Stimulated activated effector memory CD8-positive, alpha-beta T cell treated with anti-CD3 and anti-CD28 coated beads, Interleukin-12 subunit alpha, Interleukin-12 subunit beta, amount 100 ng/mL, for 72 hours (primary cell): Measurements from ENCODE around the gene CFAP119.

Experiments used
- ATAC-seq: fragments of 150-1000 bp; cut with Tn5 transposase; 2 replicates; pipeline ENCODE4 v1.10.0; 2021
- DNase-seq, 2 donors: peaks; one replicate each; pipeline ENCODE4 v3.0.0; 2021 to 2022; ENCODE audit warnings: low spot score in 2 of 2
- H3K27ac Mint-ChIP-seq: one replicate; pipeline ENCODE4 v1.8.0; 2022; ENCODE audit warnings: mild to moderate bottlenecking, mixed read lengths
- H3K36me3 Mint-ChIP-seq: one replicate; pipeline ENCODE4 v1.8.0; 2022; ENCODE audit warnings: mild to moderate bottlenecking, mixed read lengths
- H3K4me1 Mint-ChIP-seq: one replicate; pipeline ENCODE4 v1.8.0; 2022; ENCODE audit warnings: mixed read lengths
- H3K4me3 Mint-ChIP-seq: one replicate; pipeline ENCODE4 v1.8.0; 2022; ENCODE audit warnings: mild to moderate bottlenecking, mixed read lengths
- H3K9me3 Mint-ChIP-seq: one replicate; pipeline ENCODE4 v1.8.0; 2022; ENCODE audit warnings: mixed read lengths

The CFAP119 gene

DNA sequence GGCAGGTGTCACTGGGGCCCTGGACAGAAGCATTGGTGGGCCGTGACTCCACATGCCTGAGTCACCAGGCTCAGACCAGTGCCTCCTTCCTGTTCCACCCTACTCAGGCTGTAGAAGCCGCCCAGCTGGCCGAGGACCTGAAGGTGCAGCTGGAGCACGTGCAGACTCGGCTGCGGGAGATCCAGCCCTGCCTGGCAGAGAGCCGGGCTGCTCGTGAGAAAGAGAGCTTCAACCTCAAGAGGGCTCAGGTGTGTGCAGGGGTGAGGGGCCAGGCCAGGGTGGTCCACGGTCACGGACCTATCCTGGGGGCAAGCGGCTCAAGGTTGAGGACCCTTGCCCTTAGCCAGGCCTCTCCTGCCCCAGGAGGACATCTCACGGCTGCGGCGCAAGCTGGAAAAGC, 9.9 kb upstream of the CFAP119 start:
- Mint-ChIP-seq H3K36me3 (peaks cover 81% of the 10 kb centered on the region), H3K27ac (peak overlapping the region; percentile 5), H3K9me3 (no peaks in the 10 kb centered on the region), H3K4me1 (peaks cover 36% of the 10 kb centered on the region), H3K4me3 (no peak overlapping the region)
- no peak for DNase-seq
- no peak for ATAC-seq

DNA sequence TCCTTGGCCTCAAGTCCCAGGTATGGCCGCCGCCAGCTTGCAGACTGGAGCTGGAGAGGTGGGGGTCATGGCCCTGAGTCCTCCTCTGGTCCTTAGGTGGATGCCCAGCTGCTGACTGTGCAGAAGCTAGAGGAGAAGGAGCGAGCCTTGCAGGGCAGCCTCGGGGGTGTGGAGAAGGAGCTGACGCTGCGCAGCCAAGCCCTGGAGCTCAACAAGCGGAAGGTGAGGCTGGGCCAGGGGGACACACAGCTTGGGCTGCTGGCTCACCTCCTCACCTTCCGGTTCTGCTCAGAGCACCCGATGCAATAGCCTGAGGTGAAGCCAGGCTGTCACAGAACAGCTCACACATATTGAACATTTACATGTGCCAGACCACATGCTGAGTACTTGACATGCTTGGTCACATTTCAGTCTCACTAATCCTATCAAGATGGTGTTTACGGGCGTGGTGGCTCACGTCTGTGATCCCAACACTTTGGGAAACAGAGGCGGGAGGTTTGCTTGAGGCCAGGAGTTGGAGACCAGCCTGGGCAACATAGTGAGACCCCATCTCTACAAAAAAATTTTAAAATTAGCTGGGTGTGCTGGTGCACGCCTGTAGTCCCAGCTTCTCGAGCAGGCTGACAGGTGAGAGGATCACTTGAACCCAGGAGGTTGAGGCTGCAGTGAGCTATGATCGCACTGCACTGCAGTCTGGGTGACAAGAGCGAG, 7.7 kb upstream of the CFAP119 start:
- H3K36me3 Mint-ChIP-seq, result peaks cover 98% of the 10 kb centered on the region
- H3K4me1 Mint-ChIP-seq, result peaks cover 22% of the 10 kb centered on the region
- ATAC-seq (no peak), DNase-seq (no peak)
- H3K27ac Mint-ChIP-seq, result peak overlapping the region; percentile 37
- no peak overlapping the region for H3K4me3 Mint-ChIP-seq
- H3K9me3 Mint-ChIP-seq, result no peaks in the 10 kb centered on the region

DNA sequence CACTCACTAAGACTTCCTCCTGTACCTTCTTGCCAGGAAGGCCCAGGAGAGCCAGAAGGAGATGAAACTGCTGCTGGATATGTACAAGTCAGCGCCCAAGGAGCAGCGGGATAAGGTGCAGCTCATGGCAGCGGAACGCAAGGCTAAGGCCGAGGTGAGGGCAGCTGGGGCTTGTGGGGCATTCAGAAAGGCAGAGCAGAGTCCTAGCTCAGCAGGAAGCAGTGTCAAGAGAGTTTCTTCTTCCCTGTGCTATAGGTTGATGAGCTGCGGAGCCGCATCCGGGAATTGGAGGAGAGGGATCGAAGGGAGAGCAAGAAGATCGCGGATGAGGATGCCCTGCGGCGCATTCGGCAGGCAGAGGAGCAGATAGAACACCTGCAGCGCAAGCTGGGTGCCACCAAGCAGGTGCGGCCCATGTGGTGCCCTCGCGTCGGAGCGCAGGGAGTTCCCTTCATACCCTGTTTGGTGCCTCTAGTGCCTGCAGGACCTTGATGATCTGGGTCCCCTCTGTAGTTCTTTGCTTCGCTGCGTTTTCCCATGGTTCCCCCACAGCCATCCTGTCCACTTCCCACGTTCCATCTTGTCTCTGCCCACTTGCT, 6.8 kb upstream of the CFAP119 start:
- DNase-seq (no peak), ATAC-seq (no peak)
- no peaks in the 10 kb centered on the region for H3K9me3 Mint-ChIP-seq
- H3K36me3 Mint-ChIP-seq, result peaks cover 100% of the 10 kb centered on the region
- H3K4me3 Mint-ChIP-seq, result no peak overlapping the region
- H3K4me1 Mint-ChIP-seq, result peaks cover 23% of the 10 kb centered on the region
- peak overlapping the region; percentile 37 for H3K27ac Mint-ChIP-seq

GRCh38 chr16:30767767-30768465, 6.1 kb upstream of the CFAP119 start:
- Mint-ChIP-seq H3K27ac (no peak overlapping the region), H3K4me1 (peaks cover 25% of the 10 kb centered on the region)
- peak; percentile 60 for ATAC-seq

DNA sequence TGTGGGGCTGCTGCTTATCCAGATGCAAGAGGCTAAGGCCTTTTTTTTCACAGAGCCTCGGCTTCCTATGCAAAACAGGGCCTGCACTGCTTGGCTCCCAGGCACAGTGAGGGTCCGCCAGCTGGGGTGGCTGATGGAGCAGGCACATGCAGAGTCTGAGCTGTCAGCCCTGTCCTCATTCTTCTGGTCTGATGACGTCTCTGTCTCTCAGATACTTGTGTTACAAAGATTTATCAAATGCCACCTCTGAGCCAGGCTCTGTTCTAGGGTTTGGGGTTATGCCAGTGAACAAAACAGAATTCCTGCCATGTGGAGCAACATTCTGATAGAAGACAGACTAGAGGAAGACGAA, 5.0 kb upstream of the CFAP119 start:
- H3K4me3 Mint-ChIP-seq, result no peak overlapping the region
- H3K4me1 Mint-ChIP-seq, result peaks cover 18% of the 10 kb centered on the region
- H3K9me3 Mint-ChIP-seq, result no peaks in the 10 kb centered on the region
- peaks cover 100% of the 10 kb centered on the region for H3K36me3 Mint-ChIP-seq
- H3K27ac Mint-ChIP-seq, result peak overlapping the region; percentile 1
- DNase-seq (no peak), ATAC-seq (no peak)

More at GRCh38 chr16:30767767-30768465, 6.1 kb upstream of the CFAP119 start:
- H3K4me3 Mint-ChIP-seq, result no peak overlapping the region
- no peak for DNase-seq
- H3K9me3 Mint-ChIP-seq, result no peaks in the 10 kb centered on the region
- H3K36me3 Mint-ChIP-seq, result peaks cover 100% of the 10 kb centered on the region

DNA sequence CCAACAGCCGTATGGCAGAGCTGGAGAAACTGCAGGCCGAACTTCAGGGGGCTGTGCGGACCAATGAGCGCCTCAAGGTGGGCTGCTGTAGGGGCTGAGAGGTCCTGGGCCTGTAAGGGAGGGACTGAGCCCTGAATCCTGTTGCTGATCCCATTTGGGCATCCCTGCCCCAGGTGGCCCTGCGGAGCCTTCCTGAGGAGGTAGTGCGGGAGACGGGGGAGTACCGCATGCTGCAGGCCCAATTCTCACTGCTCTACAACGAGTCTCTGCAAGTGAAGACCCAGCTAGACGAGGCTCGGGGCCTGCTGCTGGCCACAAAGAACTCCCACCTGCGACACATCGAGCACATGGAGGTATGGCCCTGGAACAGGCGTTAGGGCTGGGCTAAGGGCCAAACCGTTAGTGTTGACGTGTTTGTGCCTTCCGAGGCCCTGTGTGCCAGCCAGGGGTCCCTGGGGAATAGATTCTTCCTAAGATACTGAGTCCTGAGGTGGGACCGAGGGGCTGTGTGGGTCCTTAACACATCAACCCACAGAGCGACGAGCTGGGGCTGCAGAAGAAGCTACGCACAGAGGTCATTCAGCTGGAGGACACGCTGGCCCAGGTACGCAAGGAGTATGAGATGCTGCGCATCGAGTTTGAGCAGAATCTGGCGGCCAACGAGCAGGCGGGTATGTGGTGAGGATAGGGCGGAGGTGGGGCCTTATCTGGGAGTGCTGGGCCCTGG, 4.5 kb upstream of the CFAP119 start:
- Mint-ChIP-seq H3K4me1 (peaks cover 15% of the 10 kb centered on the region), H3K4me3 (no peak overlapping the region), H3K9me3 (no peaks in the 10 kb centered on the region), H3K36me3 (peaks cover 99% of the 10 kb centered on the region), H3K27ac (peak overlapping the region; percentile 1)
- ATAC-seq (no peak), DNase-seq (no peak)

GRCh38 chr16:30764816-30765465, 3.1 kb upstream of the CFAP119 start:
- peaks cover 90% of the 10 kb centered on the region for H3K36me3 Mint-ChIP-seq
- no peak for ATAC-seq
- DNase-seq, result no peak
- no peak overlapping the region for H3K4me3 Mint-ChIP-seq
- no peaks in the 10 kb centered on the region for H3K9me3 Mint-ChIP-seq
- H3K4me1 Mint-ChIP-seq, result peaks cover 28% of the 10 kb centered on the region
- no peak overlapping the region for H3K27ac Mint-ChIP-seq

GRCh38 chr16:30764086-30764485, 2.2 kb upstream of the CFAP119 start:
- ATAC-seq (no peak), DNase-seq (no peak)
- Mint-ChIP-seq H3K9me3 (no peaks in the 10 kb centered on the region), H3K36me3 (peaks cover 82% of the 10 kb centered on the region), H3K4me3 (peak overlapping the region; percentile 92), H3K4me1 (peaks cover 28% of the 10 kb centered on the region), H3K27ac (peak overlapping the region; percentile 17)

DNA sequence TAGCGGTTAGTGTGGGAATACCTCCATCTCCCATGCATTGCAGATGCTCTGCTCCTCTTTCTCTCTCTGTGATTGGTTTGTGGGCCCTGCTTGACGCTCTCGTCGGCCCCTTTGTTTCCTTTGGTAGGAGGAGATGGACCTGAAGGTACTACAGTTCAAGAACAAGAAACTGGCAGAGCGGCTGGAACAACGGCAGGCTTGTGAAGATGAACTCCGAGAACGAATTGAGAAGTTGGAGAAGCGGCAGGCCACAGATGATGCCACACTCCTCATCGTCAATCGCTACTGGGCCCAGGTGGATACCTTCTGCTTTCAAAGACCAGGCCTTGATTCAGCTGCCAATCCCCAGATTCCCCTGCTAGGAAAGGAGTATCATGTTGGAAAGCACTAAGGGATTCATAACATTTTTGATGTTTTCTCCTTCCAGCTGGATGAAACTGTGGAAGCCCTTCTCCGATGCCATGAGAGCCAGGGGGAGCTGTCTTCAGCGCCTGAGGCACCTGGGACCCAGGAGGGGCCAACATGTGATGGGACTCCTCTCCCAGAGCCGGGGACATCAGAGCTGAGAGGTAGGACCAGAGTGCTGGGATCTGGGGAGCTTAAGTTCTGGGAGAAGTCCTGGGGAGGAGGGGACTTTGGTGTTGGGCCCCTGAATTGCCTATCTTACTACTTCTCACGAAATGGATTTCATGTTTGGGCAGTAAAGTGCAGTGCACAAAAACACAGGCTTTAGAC, 1.3 kb upstream of the CFAP119 start:
- H3K4me3 Mint-ChIP-seq, result peak overlapping the region; percentile 92
- peaks cover 28% of the 10 kb centered on the region for H3K4me1 Mint-ChIP-seq
- ATAC-seq, result no peak
- DNase-seq, result no peak
- H3K9me3 Mint-ChIP-seq, result no peaks in the 10 kb centered on the region
- H3K36me3 Mint-ChIP-seq, result peaks cover 73% of the 10 kb centered on the region
- peak overlapping the region; percentile 84 for H3K27ac Mint-ChIP-seq

GRCh38 chr16:30761427-30761927, 385 bp downstream of the CFAP119 start:
- peak overlapping the region; percentile 84 for H3K27ac Mint-ChIP-seq
- peak; percentile 66 for ATAC-seq
- peaks cover 28% of the 10 kb centered on the region for H3K4me1 Mint-ChIP-seq
- H3K36me3 Mint-ChIP-seq, result peaks cover 65% of the 10 kb centered on the region
- peak in 1 of 2 donors; percentile 77 for DNase-seq
- no peaks in the 10 kb centered on the region for H3K9me3 Mint-ChIP-seq
- peak overlapping the region; percentile 92 for H3K4me3 Mint-ChIP-seq

GRCh38 chr16:30760577-30761426, 1.1 kb downstream of the CFAP119 start:
- Mint-ChIP-seq H3K9me3 (no peaks in the 10 kb centered on the region), H3K4me1 (peaks cover 28% of the 10 kb centered on the region), H3K36me3 (peaks cover 65% of the 10 kb centered on the region), H3K4me3 (peak overlapping the region; percentile 92), H3K27ac (peak overlapping the region; percentile 84)
- ATAC-seq (no peak), DNase-seq (no peak)

- Mint-ChIP-seq H3K27ac (no peak overlapping the region), H3K36me3 (peaks cover 65% of the 10 kb centered on the region), H3K4me3 (peak overlapping the region; percentile 92), H3K4me1 (peaks cover 28% of the 10 kb centered on the region), H3K9me3 (no peaks in the 10 kb centered on the region)
- DNase-seq (no peak), ATAC-seq (no peak)
Measured at GRCh38 chr16:30760001-30760559, 1.8 kb downstream of the CFAP119 start.

GRCh38 chr16:30758988-30759491, 2.8 kb downstream of the CFAP119 start:
- DNase-seq (no peak), ATAC-seq (no peak)
- H3K4me1 Mint-ChIP-seq, result peaks cover 27% of the 10 kb centered on the region
- H3K4me3 Mint-ChIP-seq, result no peak overlapping the region
- H3K27ac Mint-ChIP-seq, result no peak overlapping the region
- H3K9me3 Mint-ChIP-seq, result no peaks in the 10 kb centered on the region
- H3K36me3 Mint-ChIP-seq, result peaks cover 64% of the 10 kb centered on the region
